IPS DF 6.9 (cell line): ENCODE data around the gene CLTC.

Experiments used
- DNase-seq: peaks from one replicate; pipeline ENCODE4 v3.0.0-alpha.2; 2013; ENCODE audit warnings: low read depth, low spot score
- H3K27ac ChIP-seq: one replicate; pipeline ENCODE4 v1.5.1; 2013; ENCODE audit warnings: low read length, control low read depth
- H3K27me3 ChIP-seq: 2 replicates; pipeline ENCODE4 v1.6.1; 2013; ENCODE audit warnings: mild to moderate bottlenecking, low read length; ENCODE audit not compliant: control insufficient read depth, insufficient read depth
- H3K36me3 ChIP-seq: 2 replicates; pipeline ENCODE4 v1.6.1; 2013; ENCODE audit warnings: low read length; ENCODE audit not compliant: control insufficient read depth, insufficient read depth
- H3K4me1 ChIP-seq: 2 replicates; pipeline ENCODE4 v1.6.1; 2013; ENCODE audit warnings: low read length; ENCODE audit not compliant: control insufficient read depth, insufficient read depth
- H3K4me3 ChIP-seq: 2 replicates; pipeline ENCODE4 v1.5.1; 2013; ENCODE audit warnings: mild to moderate bottlenecking, low read length
- H3K9me3 ChIP-seq: 2 replicates; pipeline ENCODE4 v1.6.1; 2013; ENCODE audit warnings: low read length, inconsistent platforms; ENCODE audit not compliant: control insufficient read depth, insufficient read depth
- WGBS: extraction: QIAGEN DNeasy Blood & Tissue Kit; methylation state at CpG from one replicate; pipeline ENCODE4 v1.1.7; 2013; ENCODE audit warnings: mixed read lengths, missing lambda C conversion rate; ENCODE audit not compliant: insufficient read length, insufficient coverage; 5-methylcytosine and 5-hydroxymethylcytosine counted together

The CLTC gene

GRCh38 chr17:59723041-59723440, 103.3 kb downstream of the CLTC start:
- WGBS, result no CpG with 5 or more reads among the region's 1 CpG
- no peak overlapping the region for H3K4me3 ChIP-seq
- no peaks in the 10 kb centered on the region for H3K9me3 ChIP-seq
- H3K27me3 ChIP-seq, result no peaks in the 10 kb centered on the region
- no peaks in the 10 kb centered on the region for H3K36me3 ChIP-seq
- no peak overlapping the region for H3K27ac ChIP-seq
- no peak for DNase-seq
- peaks cover 2% of the 10 kb centered on the region; the same call in 1 of the 2 replicates for H3K4me1 ChIP-seq

GRCh38 chr17:59723607-59724006, 103.9 kb downstream of the CLTC start:
- WGBS, result no CpG with 5 or more reads among the region's 1 CpG
- H3K9me3 ChIP-seq, result no peaks in the 10 kb centered on the region
- no peaks in the 10 kb centered on the region for H3K36me3 ChIP-seq
- H3K4me3 ChIP-seq, result no peak overlapping the region
- H3K4me1 ChIP-seq, result peaks cover 2% of the 10 kb centered on the region; the same call in 1 of the 2 replicates
- no peak for DNase-seq
- H3K27me3 ChIP-seq, result no peaks in the 10 kb centered on the region
- H3K27ac ChIP-seq, result no peak overlapping the region

GRCh38 chr17:59725691-59726090, 106.0 kb downstream of the CLTC start:
- Histone ChIP-seq H3K9me3 (no peaks in the 10 kb centered on the region), H3K4me1 (peaks cover 2% of the 10 kb centered on the region; the same call in 1 of the 2 replicates), H3K36me3 (no peaks in the 10 kb centered on the region), H3K27me3 (no peaks in the 10 kb centered on the region), H3K4me3 (no peak overlapping the region), H3K27ac (no peak overlapping the region)
- WGBS, result no CpG with 5 or more reads among the region's 2 CpGs
- DNase-seq, result no peak

- WGBS, result 100% methylated on average over 1 of the region's 1 CpG
- no peaks in the 10 kb centered on the region for H3K36me3 ChIP-seq
- DNase-seq, result no peak
- no peaks in the 10 kb centered on the region for H3K4me1 ChIP-seq
- no peaks in the 10 kb centered on the region for H3K9me3 ChIP-seq
- H3K4me3 ChIP-seq, result no peak overlapping the region
- no peaks in the 10 kb centered on the region for H3K27me3 ChIP-seq
- no peak overlapping the region for H3K27ac ChIP-seq
Observed at GRCh38 chr17:59727817-59728533, 108.3 kb downstream of the CLTC start.

DNA sequence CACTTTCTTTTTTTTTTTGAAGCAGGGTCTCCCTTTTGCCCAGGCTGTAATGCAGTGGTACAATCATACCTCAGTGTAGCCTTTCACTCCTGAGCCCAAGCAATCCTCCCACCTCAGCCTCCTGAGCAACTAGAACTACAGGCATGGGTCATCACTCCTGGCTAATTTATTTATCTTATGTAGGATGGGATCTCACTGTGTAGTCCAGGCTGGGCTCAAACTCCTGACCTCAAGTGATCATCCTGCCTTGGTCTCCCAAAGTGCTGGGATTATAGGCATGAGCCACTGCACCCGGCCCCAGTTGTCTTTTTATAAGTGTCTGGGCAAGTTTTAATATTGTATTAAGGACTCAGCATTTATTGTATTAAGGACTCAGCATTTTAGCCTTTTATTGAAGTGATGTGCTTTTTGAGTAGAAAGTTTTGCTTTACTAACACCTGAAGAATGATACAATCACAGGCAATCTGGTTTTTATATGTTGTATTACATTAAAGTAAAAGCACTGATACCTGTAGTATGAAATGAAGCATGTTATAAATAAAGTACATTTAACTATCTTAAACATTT, 110.7 kb downstream of the CLTC start:
- Histone ChIP-seq H3K4me3 (no peak overlapping the region), H3K36me3 (no peaks in the 10 kb centered on the region), H3K27ac (no peak overlapping the region), H3K4me1 (no peaks in the 10 kb centered on the region), H3K27me3 (no peaks in the 10 kb centered on the region), H3K9me3 (no peaks in the 10 kb centered on the region)
- DNase-seq, result no peak
- no CpG with 5 or more reads among the region's 1 CpG for WGBS

DNA sequence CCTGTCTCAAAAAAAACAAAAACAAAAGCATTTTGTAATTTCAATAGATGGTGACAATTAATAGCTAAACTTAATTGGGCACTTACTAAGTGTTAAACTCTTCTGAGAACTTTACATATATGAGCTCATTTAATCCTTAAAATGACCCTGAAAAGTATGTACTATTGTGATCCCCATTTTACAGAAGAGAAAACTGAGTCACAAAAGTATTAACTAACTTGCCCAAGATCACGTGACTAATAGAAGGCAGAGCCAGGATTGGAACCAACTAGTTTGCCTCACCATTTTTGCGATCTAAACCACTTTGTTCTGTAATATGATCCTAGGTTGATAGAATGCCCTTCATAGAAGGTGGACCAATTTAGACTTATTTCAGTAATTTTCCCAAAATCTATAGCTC, 114.0 kb downstream of the CLTC start:
- Histone ChIP-seq H3K27ac (no peak overlapping the region), H3K27me3 (no peaks in the 10 kb centered on the region), H3K9me3 (no peaks in the 10 kb centered on the region), H3K4me3 (no peak overlapping the region), H3K4me1 (no peaks in the 10 kb centered on the region), H3K36me3 (no peaks in the 10 kb centered on the region)
- DNase-seq, result no peak
- WGBS, result no CpG with 5 or more reads among the region's 2 CpGs

GRCh38 chr17:59734226-59734625, 114.5 kb downstream of the CLTC start:
- Histone ChIP-seq H3K4me1 (no peaks in the 10 kb centered on the region), H3K27me3 (no peaks in the 10 kb centered on the region), H3K4me3 (no peak overlapping the region), H3K9me3 (no peaks in the 10 kb centered on the region), H3K36me3 (no peaks in the 10 kb centered on the region), H3K27ac (no peak overlapping the region)
- WGBS, result no CpG with 5 or more reads among the region's 5 CpGs
- no peak for DNase-seq

DNA sequence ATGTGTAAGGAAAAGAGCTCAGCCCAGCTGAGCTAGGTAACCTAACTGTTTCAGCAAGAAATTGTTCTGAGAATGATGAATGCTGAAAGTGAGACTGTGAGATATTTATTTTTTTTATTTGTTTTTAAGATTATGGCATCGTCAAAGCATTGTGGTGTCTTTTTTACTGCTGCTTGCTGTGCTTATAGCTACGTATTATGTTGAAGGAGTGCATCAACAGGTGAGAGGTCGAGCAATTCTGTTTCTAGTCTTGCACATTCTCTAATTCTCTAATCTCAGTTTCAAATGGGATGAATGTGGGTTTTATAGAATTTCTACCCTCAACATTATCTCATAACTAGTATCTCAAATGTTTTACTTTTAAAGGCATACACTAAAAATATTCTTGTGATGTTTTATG, 117.6 kb downstream of the CLTC start:
- no peaks in the 10 kb centered on the region for H3K36me3 ChIP-seq
- H3K9me3 ChIP-seq, result no peaks in the 10 kb centered on the region
- WGBS, result no CpG with 5 or more reads among the region's 3 CpGs

GRCh38 chr17:59743842-59744241, 124.1 kb downstream of the CLTC start:
- no peak for DNase-seq
- no peaks in the 10 kb centered on the region for H3K36me3 ChIP-seq
- no CpG with 5 or more reads among the region's 4 CpGs for WGBS

More for the DNA sequence above, 117.6 kb downstream of the CLTC start:
- DNase-seq, result no peak
- H3K4me1 ChIP-seq, result no peaks in the 10 kb centered on the region
- no peak overlapping the region for H3K27ac ChIP-seq
- H3K27me3 ChIP-seq, result no peaks in the 10 kb centered on the region
- H3K4me3 ChIP-seq, result no peak overlapping the region

GRCh38 chr17:59745040-59745439, 125.3 kb downstream of the CLTC start:
- DNase-seq, result no peak
- no peak overlapping the region for H3K4me3 ChIP-seq
- no peaks in the 10 kb centered on the region for H3K9me3 ChIP-seq
- H3K36me3 ChIP-seq, result no peaks in the 10 kb centered on the region
- H3K27ac ChIP-seq, result no peak overlapping the region
- H3K4me1 ChIP-seq, result no peaks in the 10 kb centered on the region
- H3K27me3 ChIP-seq, result no peaks in the 10 kb centered on the region
- 100% methylated on average over 1 of the region's 2 CpGs for WGBS

More at GRCh38 chr17:59743842-59744241, 124.1 kb downstream of the CLTC start:
- Histone ChIP-seq H3K9me3 (no peaks in the 10 kb centered on the region), H3K4me1 (no peaks in the 10 kb centered on the region), H3K27ac (no peak overlapping the region), H3K27me3 (no peaks in the 10 kb centered on the region), H3K4me3 (no peak overlapping the region)
